Stimulated activated CD8-positive, alpha-beta memory T cell treated with anti-CD3 and anti-CD28 coated beads, Interleukin-7, amount 100 ng/mL, for 48 hours (primary cell): ENCODE measurements around the gene UMAD1.
A peak's percentile ranks its signal among the peaks of the same experiment; 100 is the strongest.
"Not testable (repeated sequence)": the region's sequence is repeated elsewhere in the genome, so short reads cannot be mapped to it uniquely, and the experiment has no call there.

Experiments
- DNase-seq, 2 donors: peaks; one replicate each; pipeline ENCODE4 v3.0.0-alpha.2; 2020; ENCODE audit warnings: low read depth in 1 of 2; ENCODE audit errors: extremely low read depth in 1 of 2

UMAD1 gene

DNA sequence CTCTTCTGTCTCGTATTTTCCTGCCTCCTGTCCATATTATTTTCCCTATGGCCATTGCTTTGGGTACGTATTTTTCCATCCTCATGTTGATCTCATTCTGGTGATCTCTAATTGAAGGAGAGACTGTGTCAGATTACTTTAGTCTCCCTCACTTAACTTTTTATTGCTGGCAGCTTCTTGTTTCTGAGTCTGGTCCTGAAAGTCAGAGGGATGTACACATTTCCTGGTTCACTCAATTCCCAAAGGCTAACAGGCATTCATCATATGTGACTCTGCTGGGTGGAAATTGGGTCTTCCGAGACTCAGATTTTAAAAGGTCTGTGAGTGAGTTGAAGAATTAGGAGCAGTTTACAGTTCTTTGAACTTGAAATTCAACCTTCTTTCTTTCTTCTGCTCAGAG, 10.9 kb downstream of the UMAD1 start:
- DNase-seq, result no peak

DNA sequence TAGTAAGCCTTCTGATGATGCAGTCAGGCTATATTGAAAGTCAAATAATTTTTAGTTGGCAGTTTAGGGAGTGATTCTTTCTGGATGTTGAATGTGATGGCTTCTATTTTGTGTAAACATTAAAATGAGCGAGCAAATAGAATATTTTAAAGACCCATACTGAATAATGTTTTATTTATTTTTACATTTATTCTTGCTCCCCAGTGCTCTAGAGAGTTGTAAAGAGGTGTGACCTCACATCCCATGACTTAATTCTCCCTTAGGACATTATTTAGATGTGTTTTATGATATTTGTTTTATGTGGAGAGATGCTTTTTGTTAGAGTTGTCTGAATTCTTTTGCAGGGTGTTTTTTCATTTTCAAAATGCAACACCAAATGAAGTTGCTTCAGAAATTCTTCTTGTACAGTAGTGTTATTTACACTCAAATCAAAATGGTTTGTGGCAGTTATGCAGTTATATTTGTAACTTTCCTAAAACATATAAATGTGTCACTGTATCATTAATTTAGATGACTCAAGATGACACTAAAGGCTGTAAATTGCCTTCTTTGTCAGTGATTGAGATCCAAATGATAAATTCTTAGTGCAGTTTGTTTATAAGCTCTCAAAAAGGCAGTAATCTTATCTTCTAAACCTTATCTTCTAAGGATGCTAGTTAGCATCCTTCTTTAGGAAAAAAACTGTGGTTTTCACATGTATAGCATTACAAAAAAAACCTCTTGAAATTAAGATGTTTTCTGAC, 12.4 kb downstream of the UMAD1 start:
- DNase-seq, result no peak

DNA sequence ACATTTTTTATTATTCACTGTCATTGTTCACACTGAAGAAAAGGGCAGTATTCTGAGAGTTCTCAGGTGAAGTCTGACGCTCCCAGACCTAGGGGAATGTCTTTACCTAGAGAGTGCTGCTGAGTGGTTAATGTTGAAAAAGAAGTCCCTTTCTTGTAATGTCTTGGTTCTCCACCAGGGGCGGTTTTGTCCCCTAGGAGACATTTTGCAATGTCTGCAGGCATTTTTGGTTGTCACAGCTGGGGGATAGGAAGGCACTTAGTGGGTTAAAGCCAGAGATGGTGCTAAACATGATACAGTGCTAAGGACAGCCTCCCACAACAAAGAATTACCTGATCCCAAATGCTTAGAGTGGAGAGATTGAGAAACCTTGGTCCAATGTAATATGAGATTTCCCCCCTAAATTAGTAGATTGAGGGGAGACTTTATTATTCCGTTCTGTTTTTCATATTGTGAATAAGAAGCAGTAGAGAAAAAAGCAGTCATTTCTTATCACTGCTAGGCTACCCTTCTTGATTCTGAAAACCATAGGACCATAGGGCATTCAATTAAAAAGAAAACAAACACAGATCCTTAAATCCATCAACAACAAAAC, 13.1 kb downstream of the UMAD1 start:
- no peak for DNase-seq

DNA sequence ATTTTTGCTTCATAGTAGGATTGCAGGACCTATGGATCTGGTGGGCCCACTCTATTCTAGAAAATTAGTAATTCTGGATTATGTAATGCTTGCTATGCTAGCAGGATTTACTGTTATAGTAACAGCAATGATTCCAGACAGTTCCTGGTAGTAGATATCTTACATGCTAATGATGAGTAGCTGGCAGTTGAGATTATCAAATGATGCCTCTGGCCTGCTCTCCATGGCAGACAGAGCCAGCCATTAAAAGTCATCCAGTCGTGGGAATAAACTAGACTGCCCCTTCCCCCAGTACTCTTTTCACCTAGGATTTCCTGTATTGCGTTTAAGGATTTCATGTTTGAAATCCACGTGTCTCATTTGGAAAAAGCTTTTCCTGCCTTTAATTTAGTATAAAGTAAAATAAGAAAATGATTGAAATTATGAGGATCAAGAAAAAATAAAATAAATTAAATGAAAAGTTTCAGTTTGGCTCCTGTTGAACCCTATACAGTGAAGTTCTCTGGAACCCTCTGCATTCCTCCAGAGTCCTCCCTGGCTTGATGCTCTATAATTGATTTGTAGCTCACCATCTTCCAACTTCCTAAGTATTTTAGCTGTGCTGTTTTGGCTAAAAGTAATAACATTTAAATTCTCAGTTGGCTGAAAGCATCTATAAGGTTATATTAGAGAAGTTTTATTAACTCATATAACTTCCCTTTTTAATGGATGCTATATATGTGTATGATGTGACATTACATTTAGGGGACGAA, 14.6 kb downstream of the UMAD1 start:
- no peak for DNase-seq

DNA sequence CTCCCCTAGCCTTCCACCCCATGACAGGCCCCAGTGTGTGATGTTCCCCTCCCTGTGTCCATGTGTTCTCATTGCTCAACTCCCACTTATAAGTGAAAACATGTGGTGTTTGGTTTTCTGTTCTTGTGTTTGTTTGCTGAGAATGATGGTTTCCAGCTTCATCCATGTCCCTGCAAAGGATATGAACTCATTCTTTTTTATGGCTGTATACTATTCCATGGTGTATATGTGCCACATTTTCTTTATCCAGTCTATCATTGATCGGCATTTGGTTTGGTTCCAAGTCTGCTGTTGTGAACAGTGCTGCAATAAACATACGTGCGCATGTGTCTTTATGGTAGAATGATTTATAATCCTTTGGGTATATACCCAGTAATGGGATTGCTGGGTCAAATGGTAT, 15.9 kb downstream of the UMAD1 start:
- DNase-seq, result not testable (repeated sequence)

DNA sequence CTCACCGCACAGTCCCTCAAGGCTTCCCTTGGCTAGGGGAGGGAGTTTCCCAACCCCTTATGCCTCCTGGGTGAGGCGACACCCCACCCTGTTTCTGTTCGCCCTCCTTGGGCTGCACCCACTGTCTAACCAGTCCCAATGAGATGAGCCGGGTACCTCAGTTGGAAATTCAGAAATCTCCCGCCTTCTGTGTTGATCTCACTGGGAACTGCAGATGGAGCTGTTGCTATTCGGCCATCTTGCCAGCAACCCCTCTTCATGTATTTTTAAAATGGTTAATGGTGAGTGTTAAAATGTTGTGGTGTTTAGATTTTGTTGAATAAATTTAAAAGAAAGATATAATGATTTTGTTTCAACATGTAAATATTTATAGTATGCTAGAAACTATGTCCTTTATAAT, 22.0 kb downstream of the UMAD1 start:
- no peak for DNase-seq

DNA sequence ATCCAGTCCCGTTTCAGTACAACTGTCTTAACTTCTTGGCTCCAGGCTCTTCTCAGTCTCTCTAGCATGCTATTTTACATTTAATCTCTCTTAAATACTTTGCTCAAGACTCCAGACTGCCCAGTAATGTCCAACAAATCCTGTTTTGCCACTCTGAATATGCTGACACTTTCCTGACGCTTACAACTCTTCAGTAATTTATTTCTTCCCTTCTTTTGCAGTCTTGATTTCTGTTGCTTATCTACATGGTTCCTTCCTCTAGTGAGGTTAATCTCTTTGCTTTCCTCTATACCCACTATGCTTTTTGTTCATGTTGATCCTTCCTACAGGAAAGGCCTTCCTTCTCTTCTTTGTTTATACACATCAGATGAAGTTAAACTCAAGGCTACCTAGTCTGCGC, 23.7 kb downstream of the UMAD1 start:
- no peak for DNase-seq

DNA sequence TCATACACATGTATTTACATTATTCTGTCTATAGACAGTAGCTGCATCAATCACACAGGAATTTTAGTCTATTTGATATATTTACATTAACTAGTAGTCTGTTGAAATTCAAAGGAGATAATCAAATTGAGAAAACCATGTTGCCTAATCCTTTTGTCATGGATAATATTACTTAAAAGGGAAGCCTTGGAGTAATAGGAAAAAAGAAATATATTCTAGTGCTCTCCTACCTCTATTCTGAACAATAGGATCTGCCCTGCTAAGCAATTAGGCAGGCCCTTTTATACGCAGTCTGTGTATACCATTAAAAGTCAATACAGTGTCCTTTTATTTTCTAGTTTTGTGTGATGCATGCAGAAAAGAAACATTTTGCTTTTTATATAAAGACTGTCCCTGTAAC, 24.5 kb downstream of the UMAD1 start:
- DNase-seq, result no peak

DNA sequence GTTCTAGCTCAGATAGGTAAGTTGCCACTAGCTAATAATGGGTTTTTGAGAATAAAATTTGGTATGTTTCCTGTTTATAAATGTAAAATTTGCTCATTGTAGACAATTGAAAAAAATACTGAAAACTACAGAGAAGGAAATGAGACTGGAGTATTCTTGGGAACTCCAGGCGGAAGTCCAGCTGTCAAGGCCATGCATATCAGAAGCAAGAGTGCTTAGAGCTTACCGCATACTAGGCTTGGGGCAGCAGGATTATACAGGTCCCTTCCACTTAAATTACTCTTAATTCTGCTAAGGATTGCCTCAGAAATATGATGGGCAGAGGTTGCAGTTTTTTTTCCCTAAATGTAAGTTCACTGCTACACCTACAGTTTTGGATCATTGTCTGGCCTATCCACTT, 26.6 kb downstream of the UMAD1 start:
- DNase-seq, result no peak

DNA sequence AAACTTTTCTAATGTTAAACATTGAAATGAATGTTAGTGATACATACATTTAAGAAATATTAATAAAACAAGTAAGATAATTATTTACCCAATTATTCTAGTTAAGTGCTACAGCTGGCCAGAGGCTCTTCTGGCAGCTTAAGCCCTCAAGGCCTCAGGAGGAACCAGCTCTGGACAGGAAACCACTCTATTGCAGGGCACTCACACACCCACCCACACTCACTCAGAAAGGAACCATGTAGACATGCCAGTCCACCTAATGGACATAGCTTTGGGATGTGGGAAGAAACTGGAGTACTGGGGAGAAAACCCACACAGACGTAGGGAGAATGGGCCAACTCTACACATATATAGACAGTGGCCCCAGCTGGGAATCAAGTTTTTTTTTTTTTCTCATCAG, 28.2 kb downstream of the UMAD1 start:
- DNase-seq, result no peak

DNA sequence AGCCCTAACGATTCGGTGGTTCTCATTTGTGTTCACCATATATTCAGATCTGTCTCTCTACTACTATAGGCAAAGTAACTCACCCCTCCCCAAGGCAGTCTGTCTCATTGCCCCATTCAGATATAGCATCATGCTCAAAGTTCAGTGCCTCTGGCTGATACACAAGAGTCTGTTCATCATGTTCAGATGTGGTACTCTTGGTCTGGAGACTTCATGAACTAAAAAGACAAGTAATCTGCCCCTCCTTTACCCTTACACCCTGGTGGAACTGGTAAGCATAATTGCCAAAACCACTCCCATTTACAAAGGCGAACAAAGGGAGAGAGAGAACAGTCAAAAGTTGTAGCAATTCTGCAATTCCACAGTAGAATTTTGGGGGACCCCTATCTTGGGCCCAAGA, 29.9 kb downstream of the UMAD1 start:
- DNase-seq, result no peak

DNA sequence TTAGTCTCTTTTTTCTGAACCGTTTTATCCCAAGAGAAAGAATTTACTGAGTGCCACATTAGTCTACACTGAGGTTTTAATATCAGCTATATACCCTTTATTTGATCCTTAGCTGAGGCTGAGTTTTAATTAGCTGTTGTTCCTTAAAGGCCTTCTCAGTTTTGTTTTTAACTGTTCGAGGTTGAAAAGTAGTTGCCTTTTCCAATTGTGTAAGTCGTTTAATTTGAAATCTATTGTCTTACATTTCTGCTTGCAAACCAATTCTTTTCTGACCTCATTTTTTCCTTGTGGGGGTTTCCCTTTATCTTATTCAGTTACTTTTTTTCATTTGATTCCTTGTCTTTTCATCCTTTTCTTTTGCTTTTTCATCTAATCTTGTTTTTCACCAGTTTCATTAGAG, 30.8 kb downstream of the UMAD1 start:
- no peak for DNase-seq

DNA sequence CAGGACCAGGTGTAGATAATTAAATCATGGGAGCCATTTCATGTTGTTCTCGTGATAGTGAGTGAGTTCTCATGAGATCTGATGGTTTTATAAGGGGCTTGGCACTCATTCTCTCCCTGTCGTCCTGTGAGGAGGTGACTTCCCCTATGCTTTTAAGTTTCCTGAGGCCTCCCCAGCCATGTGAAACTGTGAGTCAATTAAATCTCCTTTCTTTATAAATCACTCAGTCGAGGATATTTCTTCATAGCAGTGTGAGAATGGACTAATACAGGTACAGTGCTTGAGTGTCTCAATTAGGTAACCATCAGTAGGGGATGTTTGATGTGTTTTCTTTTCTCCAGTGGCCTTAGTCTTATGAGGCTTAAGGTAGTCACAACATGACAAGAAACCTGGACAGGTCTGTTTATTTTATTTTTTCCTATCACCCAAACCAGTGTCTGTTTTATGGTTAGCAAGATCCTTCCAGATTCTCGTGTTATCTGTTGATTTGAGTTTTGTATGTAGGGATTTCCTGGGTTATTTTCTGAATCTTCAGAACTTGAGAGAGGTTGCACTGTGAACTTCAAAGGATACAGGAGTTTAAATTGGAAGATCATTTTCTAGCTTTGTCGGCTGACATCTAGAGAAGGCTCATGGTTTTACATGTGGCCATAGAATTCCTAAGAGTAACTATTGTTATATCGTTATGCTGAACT, 32.1 kb downstream of the UMAD1 start:
- peak in 1 of 2 donors; percentile 4 for DNase-seq

DNA sequence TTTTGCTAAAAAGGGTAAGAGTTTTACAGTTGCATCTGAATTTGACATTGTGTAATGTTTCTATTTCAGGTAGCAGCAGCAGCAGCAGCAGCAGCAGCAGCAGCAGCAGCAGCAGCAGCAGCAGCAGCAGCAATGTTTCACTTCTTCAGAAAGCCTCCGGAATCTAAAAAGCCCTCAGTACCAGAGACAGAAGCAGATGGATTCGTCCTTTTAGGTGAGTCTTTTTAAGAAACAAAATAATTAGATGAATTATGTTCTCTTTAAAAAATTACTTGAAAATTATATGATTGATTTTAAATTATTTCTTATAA, 32.6 kb downstream of the UMAD1 start:
- DNase-seq, result no peak

DNA sequence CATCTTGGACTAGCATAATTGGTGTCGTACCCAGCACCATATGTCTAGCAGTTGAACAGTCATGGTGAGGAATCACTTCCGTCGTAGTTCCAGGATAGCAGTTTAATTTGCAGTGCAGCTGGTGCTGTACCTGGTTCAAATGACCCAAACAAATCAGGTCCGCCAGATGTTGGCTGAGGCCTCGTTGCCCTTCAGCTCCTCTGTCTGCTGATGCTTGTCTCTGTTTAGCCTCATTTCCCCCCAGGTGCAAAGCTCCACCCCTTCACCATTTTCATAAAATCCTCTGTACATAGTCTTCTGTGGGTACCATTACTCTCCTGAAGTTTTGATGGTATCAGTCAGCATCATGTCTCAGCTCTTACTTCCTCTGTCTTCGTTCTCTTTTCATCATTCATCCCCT, 35.1 kb downstream of the UMAD1 start:
- DNase-seq, result no peak

DNA sequence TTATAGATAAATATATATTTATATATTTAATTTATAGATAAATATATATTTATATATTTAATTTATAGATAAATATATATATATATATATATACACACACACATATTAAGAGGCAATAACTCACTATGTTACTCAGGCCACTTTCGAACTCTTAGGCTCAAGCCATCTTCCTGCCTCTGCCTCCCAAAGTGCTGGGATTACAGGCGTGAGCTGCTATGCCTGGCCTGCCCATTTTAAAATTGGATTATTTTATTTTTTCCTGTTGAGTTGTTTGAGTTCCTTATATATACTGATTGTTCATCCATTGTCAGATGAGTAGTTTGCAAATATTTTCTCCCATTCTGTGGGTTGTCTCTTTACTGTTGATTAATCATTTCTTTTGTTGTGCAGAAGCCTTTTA, 39.1 kb downstream of the UMAD1 start:
- DNase-seq, result not testable (repeated sequence)

DNA sequence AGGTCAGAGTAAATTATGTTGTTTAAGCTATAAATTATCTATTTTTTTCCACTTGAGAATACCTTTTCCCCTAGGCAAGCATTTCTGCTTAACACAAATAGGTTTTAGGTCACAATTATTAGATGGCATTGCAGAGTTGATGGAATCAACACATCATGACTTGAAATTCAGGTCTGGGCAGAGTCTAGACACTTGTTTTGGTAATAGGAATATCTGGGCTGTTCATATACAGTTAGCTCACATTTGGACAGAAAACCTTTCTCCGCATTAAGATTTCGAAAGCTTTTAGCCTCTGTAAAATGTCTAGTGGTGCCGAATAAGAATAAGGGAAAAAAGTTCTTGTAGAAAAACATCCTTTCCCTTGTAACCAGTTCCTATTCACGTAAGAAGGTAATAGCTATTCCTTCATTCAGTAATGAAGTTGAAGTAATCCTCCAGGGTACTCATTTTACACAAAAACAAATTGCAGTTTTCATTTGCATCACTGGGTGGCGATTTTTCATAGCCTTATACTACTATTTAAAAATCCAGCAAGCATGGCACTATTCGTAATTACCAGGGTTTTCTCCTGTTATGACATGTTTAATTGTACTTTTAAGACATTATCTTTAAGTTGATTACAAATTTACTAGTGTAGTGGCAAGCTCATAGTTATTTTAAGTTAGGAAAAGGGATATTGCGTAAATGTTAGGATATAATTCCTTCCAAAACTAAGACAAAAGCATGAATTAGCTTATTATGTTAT, 40.8 kb downstream of the UMAD1 start:
- DNase-seq, result no peak

DNA sequence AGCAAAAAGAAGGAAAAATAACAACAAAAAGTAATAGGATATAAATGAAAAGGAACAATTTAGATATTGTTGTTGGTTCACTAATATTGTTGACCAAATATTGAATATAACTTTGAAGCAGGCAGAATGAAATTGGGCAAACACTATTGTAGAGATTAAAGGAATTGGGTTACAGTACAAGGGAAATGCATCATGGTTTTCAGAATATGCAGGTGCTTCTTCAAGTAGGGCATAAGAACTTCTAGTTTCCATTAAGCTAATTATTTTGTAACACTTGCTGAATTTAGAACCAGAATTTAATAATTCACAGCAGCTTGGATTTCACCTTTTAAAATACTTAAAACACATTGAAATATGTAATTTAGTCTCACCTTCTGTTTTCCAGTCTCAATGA, 41.4 kb downstream of the UMAD1 start:
- no peak for DNase-seq

DNA sequence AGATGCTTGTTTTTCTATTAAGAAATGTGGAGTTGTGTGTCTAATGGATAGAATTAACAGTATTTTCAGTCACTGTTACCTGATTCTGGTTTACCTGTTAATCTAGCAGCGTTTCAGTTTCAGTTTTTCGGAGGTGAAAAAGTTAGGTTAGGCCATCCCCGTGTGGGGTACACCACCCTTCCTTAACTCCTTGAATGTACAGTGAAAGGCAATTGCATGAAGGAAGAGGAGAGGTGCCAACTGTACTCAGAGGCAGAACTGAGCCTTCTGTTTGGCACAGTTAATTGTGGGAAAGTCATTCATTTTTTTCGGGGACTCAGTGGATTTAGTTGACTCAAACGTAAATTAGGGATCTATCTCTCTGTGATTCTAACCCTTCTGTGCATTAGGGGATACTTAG, 42.3 kb downstream of the UMAD1 start:
- DNase-seq, result no peak

DNA sequence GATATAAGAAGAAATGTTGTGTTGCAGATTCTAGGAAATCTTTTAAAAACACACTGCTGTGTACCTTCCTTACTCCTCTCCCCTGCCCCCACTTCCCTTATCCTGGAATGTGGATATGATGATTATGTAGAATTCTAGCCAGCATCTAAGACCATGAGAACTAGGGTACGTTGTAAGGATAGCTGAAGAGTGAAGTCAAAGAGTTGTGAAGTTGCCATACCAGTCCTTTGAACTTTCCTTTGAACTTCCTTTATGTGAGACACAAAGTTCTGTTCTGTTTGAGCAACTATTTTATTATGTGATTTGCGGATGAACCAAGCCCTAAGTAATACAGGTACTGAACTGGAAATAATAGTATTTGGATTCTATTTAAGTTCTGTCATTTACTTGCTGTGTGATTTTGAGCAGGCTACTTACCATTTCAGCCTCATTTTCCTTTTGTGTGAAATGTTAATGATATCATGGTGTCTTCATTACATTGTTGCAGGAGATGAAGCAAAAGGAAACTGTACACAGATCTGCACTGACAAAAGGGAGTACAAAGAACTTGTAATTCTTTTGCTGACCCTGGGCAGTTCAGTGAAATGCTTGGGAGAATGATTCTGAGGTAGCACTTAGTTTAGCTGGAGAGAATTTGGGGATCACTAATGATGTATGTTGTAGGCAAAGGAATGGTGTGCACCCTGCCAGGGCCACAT, 46.4 kb downstream of the UMAD1 start:
- no peak for DNase-seq

DNA sequence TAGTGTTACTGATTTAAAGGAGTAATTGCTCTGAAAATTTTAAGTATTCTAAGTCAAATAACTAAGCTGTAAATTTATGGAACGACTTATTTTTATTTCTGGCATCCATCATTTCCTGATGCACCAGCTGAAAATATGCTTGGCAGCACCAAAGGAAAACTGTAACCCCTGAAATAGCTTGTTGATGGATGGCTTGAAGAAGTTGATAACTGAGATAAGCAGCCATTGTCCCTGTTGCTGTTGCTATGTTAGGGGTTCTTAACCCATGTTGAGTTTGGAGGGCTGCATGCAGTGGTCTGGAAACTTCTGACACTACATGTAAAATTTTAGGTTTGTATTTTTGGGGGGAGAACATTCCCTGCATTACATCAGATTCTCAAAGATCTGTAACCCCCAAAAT, 47.2 kb downstream of the UMAD1 start:
- DNase-seq, result no peak
